RWPE1 (cell line): Measurements from ENCODE around the gene RBM48.
A peak's percentile ranks its signal among the peaks of the same experiment; 100 is the strongest.
"Not testable (repeated sequence)": the region's sequence is repeated elsewhere in the genome, so short reads cannot be mapped to it uniquely, and the experiment has no call there.

ENCODE experiments used
- CTCF ChIA-PET: fragments of 350-600 bp; sonication (Branson Sonifier 250); formaldehyde crosslinking; extraction: SDS; loops from one replicate; lab custom pipeline; 2021; lab: Yijun Ruan, JAX
- POLR2A ChIA-PET: fragments of 400-600 bp; formaldehyde crosslinking; extraction: SDS; loops from one replicate; lab custom pipeline; 2020; ENCODE audit warnings: antibody characterized with exemption; ENCODE audit not compliant: low non-redundant PET; lab: Yijun Ruan, JAX
- DNase-seq: peaks from one replicate; pipeline ENCODE4 v3.0.0; 2012; ENCODE audit warnings: low spot score
- H3K27ac ChIP-seq: fragments of 450-650 bp; 2 replicates; pipeline ENCODE4 v1.5.1; 2017
- TF ChIP-seq, protein P1 (sequence below): fragments of 450-650 bp; conservative IDR thresholded peaks from 2 replicates; pipeline ENCODE4 v1.5.1; 2017; ENCODE audit warnings: low read depth, mild to moderate bottlenecking

The RBM48 gene

DNA sequence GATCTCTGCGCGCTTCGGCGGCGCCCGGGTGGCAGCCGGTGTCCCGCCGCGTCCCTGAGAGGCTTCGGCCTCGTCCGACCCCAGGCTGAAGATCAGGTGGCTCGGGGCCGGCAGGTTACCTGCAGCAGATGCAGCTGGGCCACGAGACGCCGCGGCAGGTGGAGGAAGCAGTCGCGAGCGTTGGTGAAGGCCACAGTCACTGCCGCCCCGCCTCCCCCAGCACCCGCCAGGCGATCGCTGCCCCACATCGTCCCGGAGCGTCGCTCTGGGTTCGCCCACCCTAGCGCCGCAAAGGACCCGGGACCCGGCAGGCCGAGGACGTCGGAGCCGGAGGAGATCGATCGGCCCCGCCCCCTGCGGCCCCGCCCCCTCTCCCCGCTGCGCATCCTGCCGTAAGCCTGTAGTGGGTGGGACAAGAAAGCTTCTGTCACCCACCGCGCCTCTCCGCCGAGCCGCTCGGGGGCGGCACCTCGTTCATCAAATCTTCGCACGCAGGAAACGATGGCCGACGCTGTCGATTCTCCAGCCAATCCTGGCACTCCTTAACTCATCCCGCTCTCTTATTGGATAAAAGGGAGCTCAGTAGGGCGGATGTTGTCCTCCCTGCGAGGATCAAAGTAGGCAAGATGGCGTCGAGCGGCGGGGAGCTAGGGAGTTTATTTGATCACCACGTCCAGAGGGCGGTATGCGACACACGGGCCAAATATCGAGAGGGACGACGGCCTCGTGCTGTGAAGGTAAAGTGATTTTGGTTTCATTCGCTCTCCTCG is at the start of gene RBM48, which contains the start of gene PEX1:
Gene RBM48, plus strand, starts transcription at position 608 of the 770 bp plus-strand sequence. Its CDS starts 19 bp downstream, at position 627.
Gene PEX1, minus strand, starts transcription at position 333 of the 770 bp plus-strand sequence. Its CDS starts 85 bp downstream, at position 248.
- ChIA-PET CTCF (interaction anchor here (0.5 to 0.9 kb wide), 3 partner anchors 18 to 68 kb away, joined by 3 to 5 read pairs (median 3); no protein-coding TSS in a partner anchor), POLR2A (interaction anchor here (1.1 to 1.2 kb wide), 2 partner anchors 283 to 394 kb away, joined by 3 to 5 read pairs; partner anchors contain the start of genes ANKIB1, CYP51A1 and KRIT1)

DNA sequence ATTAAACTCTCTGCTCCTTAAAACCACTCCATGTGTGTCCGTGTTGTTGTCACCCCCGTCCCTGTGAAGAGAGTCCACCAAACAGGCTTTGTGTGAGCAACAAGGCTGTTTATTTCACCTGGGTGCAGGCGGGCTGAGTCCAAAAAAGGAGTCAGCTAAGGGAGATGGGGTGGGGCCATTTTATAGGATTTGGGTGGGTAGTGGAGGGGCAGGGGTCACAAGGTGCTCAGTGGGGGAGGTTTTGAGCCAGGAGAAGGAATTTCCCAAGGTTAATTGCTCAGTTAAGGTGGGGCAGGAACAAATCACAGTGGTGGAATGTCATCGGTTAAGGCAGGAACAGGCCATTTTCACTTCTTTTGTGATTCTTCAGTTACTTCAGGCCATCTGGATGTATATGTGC is 49.4 kb upstream of the RBM48 start:
- CTCF ChIA-PET, POLR2A ChIA-PET, DNase-seq, H3K27ac ChIP-seq: not testable (repeated sequence)

More for the DNA sequence above, at the start of gene RBM48, which contains the start of gene PEX1:
- DNase-seq: peak; percentile 99
- H3K27ac ChIP-seq: peak within 1 kb of the TSS; percentile 84
- TF ChIP-seq, protein P1, sequence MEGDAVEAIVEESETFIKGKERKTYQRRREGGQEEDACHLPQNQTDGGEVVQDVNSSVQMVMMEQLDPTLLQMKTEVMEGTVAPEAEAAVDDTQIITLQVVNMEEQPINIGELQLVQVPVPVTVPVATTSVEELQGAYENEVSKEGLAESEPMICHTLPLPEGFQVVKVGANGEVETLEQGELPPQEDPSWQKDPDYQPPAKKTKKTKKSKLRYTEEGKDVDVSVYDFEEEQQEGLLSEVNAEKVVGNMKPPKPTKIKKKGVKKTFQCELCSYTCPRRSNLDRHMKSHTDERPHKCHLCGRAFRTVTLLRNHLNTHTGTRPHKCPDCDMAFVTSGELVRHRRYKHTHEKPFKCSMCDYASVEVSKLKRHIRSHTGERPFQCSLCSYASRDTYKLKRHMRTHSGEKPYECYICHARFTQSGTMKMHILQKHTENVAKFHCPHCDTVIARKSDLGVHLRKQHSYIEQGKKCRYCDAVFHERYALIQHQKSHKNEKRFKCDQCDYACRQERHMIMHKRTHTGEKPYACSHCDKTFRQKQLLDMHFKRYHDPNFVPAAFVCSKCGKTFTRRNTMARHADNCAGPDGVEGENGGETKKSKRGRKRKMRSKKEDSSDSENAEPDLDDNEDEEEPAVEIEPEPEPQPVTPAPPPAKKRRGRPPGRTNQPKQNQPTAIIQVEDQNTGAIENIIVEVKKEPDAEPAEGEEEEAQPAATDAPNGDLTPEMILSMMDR: peak; percentile 83

GRCh38 chr7:92483624-92484023 is 45.0 kb upstream of the RBM48 start:
- DNase-seq, H3K27ac ChIP-seq, POLR2A ChIA-PET, CTCF ChIA-PET: not testable (repeated sequence)

GRCh38 chr7:92484226-92484625 is 44.4 kb upstream of the RBM48 start:
- H3K27ac ChIP-seq, POLR2A ChIA-PET, CTCF ChIA-PET, DNase-seq: not testable (repeated sequence)

- TF ChIP-seq, protein P1: no peak
- DNase-seq: no peak
- CTCF ChIA-PET: no interaction called here
- H3K27ac ChIP-seq: no peak overlapping the region
- POLR2A ChIA-PET: no interaction called here
Measured at GRCh38 chr7:92485267-92485892, 43.2 kb upstream of the RBM48 start.

DNA sequence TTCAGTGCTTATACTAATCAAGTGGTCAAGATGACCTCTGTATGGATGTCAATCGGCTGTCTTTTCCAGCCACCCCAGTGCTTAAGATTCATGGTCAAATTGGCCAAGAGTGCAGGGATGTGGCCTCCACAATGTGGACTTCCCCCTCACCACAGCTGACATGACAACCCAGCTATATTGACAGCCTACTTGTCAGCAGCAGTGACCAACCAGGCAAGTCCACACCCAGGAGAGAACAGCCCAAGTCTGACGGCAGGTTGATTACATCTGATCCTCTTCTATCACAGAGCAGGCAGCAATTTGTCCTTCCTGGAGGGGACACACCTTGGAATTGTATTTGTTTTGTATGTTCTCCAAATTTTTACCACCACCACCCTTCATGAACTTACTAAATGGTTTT is 42.6 kb upstream of the RBM48 start:
- no peak for DNase-seq
- TF ChIP-seq, protein P1: no peak
- ChIA-PET POLR2A (no interaction called here), CTCF (no interaction called here)
- no peak overlapping the region for H3K27ac ChIP-seq

DNA sequence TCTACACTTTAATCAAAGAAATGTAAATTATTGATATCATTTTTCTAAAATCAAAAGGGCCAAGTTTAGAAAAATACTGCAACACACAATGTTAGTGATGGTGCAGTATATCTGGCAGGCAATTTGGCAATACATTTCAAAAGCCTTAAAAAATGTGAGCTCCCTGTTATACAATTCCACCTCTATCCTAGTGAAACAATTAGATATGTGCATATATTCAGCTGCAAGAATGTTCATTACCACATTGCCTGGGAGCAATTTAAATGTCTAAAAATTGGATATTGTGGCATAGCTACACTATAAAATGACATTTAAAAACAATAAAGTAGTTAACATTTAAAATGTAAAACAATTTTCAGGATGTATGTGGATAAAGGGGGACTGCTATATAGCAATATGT is 40.8 kb upstream of the RBM48 start:
- CTCF ChIA-PET: interaction anchor here (0.7 kb wide), 1 partner anchor 23 kb away, joined by 4 read pairs; no protein-coding TSS in a partner anchor
- TF ChIP-seq, protein P1: no peak
- POLR2A ChIA-PET: no interaction called here
- H3K27ac ChIP-seq: no peak overlapping the region
- no peak for DNase-seq

DNA sequence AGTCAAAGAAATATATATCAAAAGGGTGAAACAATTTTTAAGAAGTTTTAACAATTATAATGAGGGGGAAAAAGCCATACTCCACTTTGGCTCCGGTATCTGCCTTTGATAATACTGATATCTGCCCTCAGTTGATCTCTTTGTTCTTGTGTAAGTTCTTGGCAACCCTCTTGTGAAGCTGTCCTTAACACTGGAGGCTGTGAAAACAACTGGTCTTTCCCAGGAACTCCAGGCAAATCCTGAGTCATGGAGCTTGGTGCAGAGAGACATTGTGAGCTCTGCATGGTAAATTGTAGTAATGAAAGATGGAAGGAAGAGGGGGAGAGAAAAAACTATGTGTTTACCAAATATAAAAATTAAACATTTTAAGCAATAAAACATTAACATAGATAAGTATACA is 39.0 kb upstream of the RBM48 start:
- no peak for DNase-seq
- TF ChIP-seq, protein P1: no peak
- no peak overlapping the region for H3K27ac ChIP-seq
- CTCF ChIA-PET: no interaction called here
- POLR2A ChIA-PET: no interaction called here
